Measurements from ENCODE around the gene IGSF6. TPM values are rescaled to one million over a fixed set of nuclear protein-coding genes. Genes with fewer than 3 reads are reported as not detected.

IGSF6 gene
- total and polyA plus RNA-seq, 2 of the 13 experiments (the other 11 are each of a cell fraction or from before 2014, with no cell fraction given), result not detected

GRCh38 chr16:21600031-21600773, 52.2 kb downstream of the IGSF6 start (continued):
- no peak for TF ChIP-seq TBL1XR1 (IDR thresholded peaks at IDR 0.05; ENCODE audit: borderline replicate concordance, low read length, partially characterized antibody)
- no peak for TF ChIP-seq ZNF513 (CRISPR knock-in tag; conservative IDR thresholded peaks at IDR 0.05)
- no peak for TF ChIP-seq EHMT2 (IDR thresholded peaks at IDR 0.05; ENCODE audit: borderline replicate concordance, low read depth, low read length)
- TF ChIP-seq NR2C2 (CRISPR knock-in tag; IDR thresholded peaks at IDR 0.05; ENCODE audit: borderline replicate concordance), result no peak
- TF ChIP-seq ZFP37 (CRISPR knock-in tag; IDR thresholded peaks at IDR 0.05; ENCODE audit: borderline replicate concordance), result no peak
- no peak for TF ChIP-seq ZNF124 (CRISPR knock-in tag; IDR thresholded peaks at IDR 0.05)
- no peak for TF ChIP-seq RBM39 (IDR thresholded peaks at IDR 0.05; ENCODE audit: low read depth, low read length, poor library complexity, severe bottlenecking)
- TF ChIP-seq ZFP36L2 (CRISPR knock-in tag; IDR thresholded peaks at IDR 0.05), result no peak
- no peak for TF ChIP-seq ZNF879 (CRISPR knock-in tag; IDR thresholded peaks at IDR 0.05)
- TF ChIP-seq JUN (CRISPR knock-in tag; IDR thresholded peaks at IDR 0.05), result 0 out of 2 replicates have a peak, but pooled peaks have one; percentile 47
- TF ChIP-seq ZNF850 (CRISPR knock-in tag; conservative IDR thresholded peaks at IDR 0.05), result 0 out of 2 replicates have a peak, but pooled peaks have one; percentile 80
- TF ChIP-seq ETS1 (CRISPR knock-in tag; IDR thresholded peaks at IDR 0.05), result no peak
- no peak for TF ChIP-seq MED13 (CRISPR knock-in tag; IDR thresholded peaks at IDR 0.05)
- no peak for TF ChIP-seq THAP9 (CRISPR knock-in tag; IDR thresholded peaks at IDR 0.05; ENCODE audit: borderline replicate concordance)
- 0 out of 2 replicates have a peak, but pooled peaks have one; percentile 52 for TF ChIP-seq LRRFIP1 (CRISPR knock-in tag; conservative IDR thresholded peaks at IDR 0.05)
- TF ChIP-seq ZBTB46 (CRISPR knock-in tag; IDR thresholded peaks at IDR 0.05; ENCODE audit: borderline replicate concordance), result peak; percentile 68; the same call in 1 of the 2 replicates
